ENCODE measurements around the gene ATP13A4. TPM values are rescaled to one million over a fixed set of nuclear protein-coding genes. Genes with fewer than 3 reads are reported as not detected.

ATP13A4 gene
- total RNA-seq, 1 donor, result 1.2 TPM

GRCh38 chr3:193573403-193574191, 18.9 kb upstream of the ATP13A4 start:
- H3K4me3 ChIP-seq (ENCODE audit: low read length), result no peak overlapping the region
- no peaks in the 10 kb centered on the region for H3K27me3 ChIP-seq (ENCODE audit: insufficient read depth, low read length)
- no peaks in the 10 kb centered on the region for H3K9me3 ChIP-seq (ENCODE audit: low read depth, low read length)
- H3K4me1 ChIP-seq (ENCODE audit: insufficient read depth, low read length), result no peaks in the 10 kb centered on the region

GRCh38 chr3:193572426-193572908, 17.8 kb upstream of the ATP13A4 start:
- H3K27me3 ChIP-seq (ENCODE audit: insufficient read depth, low read length), result no peaks in the 10 kb centered on the region
- H3K4me1 ChIP-seq (ENCODE audit: insufficient read depth, low read length), result no peaks in the 10 kb centered on the region
- no peak overlapping the region for H3K4me3 ChIP-seq (ENCODE audit: low read length)
- H3K9me3 ChIP-seq (ENCODE audit: low read depth, low read length), result no peaks in the 10 kb centered on the region

- Histone ChIP-seq H3K4me3 (ENCODE audit: low read length) (no peak overlapping the region), H3K9me3 (ENCODE audit: low read depth, low read length) (no peaks in the 10 kb centered on the region), H3K4me1 (ENCODE audit: insufficient read depth, low read length) (no peaks in the 10 kb centered on the region), H3K27me3 (ENCODE audit: insufficient read depth, low read length) (no peaks in the 10 kb centered on the region)
Measured at GRCh38 chr3:193569119-193569518, 14.4 kb upstream of the ATP13A4 start.

GRCh38 chr3:193564012-193564411, 9.3 kb upstream of the ATP13A4 start:
- no peaks in the 10 kb centered on the region for H3K9me3 ChIP-seq (ENCODE audit: low read depth, low read length)

GRCh38 chr3:193563426-193563825, 8.7 kb upstream of the ATP13A4 start:
- Histone ChIP-seq H3K4me3 (ENCODE audit: low read length) (no peak overlapping the region), H3K4me1 (ENCODE audit: insufficient read depth, low read length) (no peaks in the 10 kb centered on the region), H3K27me3 (ENCODE audit: insufficient read depth, low read length) (no peaks in the 10 kb centered on the region), H3K9me3 (ENCODE audit: low read depth, low read length) (no peaks in the 10 kb centered on the region)

More at GRCh38 chr3:193564012-193564411, 9.3 kb upstream of the ATP13A4 start:
- Histone ChIP-seq H3K4me3 (ENCODE audit: low read length) (no peak overlapping the region), H3K27me3 (ENCODE audit: insufficient read depth, low read length) (no peaks in the 10 kb centered on the region), H3K4me1 (ENCODE audit: insufficient read depth, low read length) (no peaks in the 10 kb centered on the region)

- Histone ChIP-seq H3K27me3 (ENCODE audit: insufficient read depth, low read length) (no peaks in the 10 kb centered on the region), H3K9me3 (ENCODE audit: low read depth, low read length) (no peaks in the 10 kb centered on the region), H3K4me1 (ENCODE audit: insufficient read depth, low read length) (no peaks in the 10 kb centered on the region), H3K4me3 (ENCODE audit: low read length) (no peak overlapping the region)
Measured at GRCh38 chr3:193560870-193561269, 6.2 kb upstream of the ATP13A4 start.

GRCh38 chr3:193560091-193560490, 5.4 kb upstream of the ATP13A4 start:
- Histone ChIP-seq H3K27me3 (ENCODE audit: insufficient read depth, low read length) (no peaks in the 10 kb centered on the region), H3K4me3 (ENCODE audit: low read length) (no peak overlapping the region), H3K9me3 (ENCODE audit: low read depth, low read length) (no peaks in the 10 kb centered on the region), H3K4me1 (ENCODE audit: insufficient read depth, low read length) (no peaks in the 10 kb centered on the region)

- no peaks in the 10 kb centered on the region for H3K4me1 ChIP-seq (ENCODE audit: insufficient read depth, low read length)
- no peaks in the 10 kb centered on the region for H3K9me3 ChIP-seq (ENCODE audit: low read depth, low read length)
- no peaks in the 10 kb centered on the region for H3K27me3 ChIP-seq (ENCODE audit: insufficient read depth, low read length)
- H3K4me3 ChIP-seq (ENCODE audit: low read length), result no peak overlapping the region
Measured at GRCh38 chr3:193559100-193559499, 4.4 kb upstream of the ATP13A4 start.

- H3K9me3 ChIP-seq (ENCODE audit: low read depth, low read length), result no peaks in the 10 kb centered on the region
- H3K4me3 ChIP-seq (ENCODE audit: low read length), result no peak overlapping the region
- no peaks in the 10 kb centered on the region for H3K4me1 ChIP-seq (ENCODE audit: insufficient read depth, low read length)
- H3K27me3 ChIP-seq (ENCODE audit: insufficient read depth, low read length), result no peaks in the 10 kb centered on the region
Measured at GRCh38 chr3:193556841-193557240, 2.1 kb upstream of the ATP13A4 start.

GRCh38 chr3:193553586-193553985, 1.1 kb downstream of the ATP13A4 start:
- Histone ChIP-seq H3K9me3 (ENCODE audit: low read depth, low read length) (no peaks in the 10 kb centered on the region), H3K4me3 (ENCODE audit: low read length) (no peak overlapping the region), H3K4me1 (ENCODE audit: insufficient read depth, low read length) (no peaks in the 10 kb centered on the region), H3K27me3 (ENCODE audit: insufficient read depth, low read length) (no peaks in the 10 kb centered on the region)

- no peaks in the 10 kb centered on the region for H3K27me3 ChIP-seq (ENCODE audit: insufficient read depth, low read length)
- H3K4me1 ChIP-seq (ENCODE audit: insufficient read depth, low read length), result no peaks in the 10 kb centered on the region
- H3K4me3 ChIP-seq (ENCODE audit: low read length), result no peak overlapping the region
- H3K9me3 ChIP-seq (ENCODE audit: low read depth, low read length), result no peaks in the 10 kb centered on the region
Measured at GRCh38 chr3:193552923-193553322, 1.8 kb downstream of the ATP13A4 start.

- H3K27me3 ChIP-seq (ENCODE audit: insufficient read depth, low read length), result no peaks in the 10 kb centered on the region
- no peak overlapping the region for H3K4me3 ChIP-seq (ENCODE audit: low read length)
- no peaks in the 10 kb centered on the region for H3K9me3 ChIP-seq (ENCODE audit: low read depth, low read length)
- no peaks in the 10 kb centered on the region for H3K4me1 ChIP-seq (ENCODE audit: insufficient read depth, low read length)
Measured at GRCh38 chr3:193548406-193548805, 6.3 kb downstream of the ATP13A4 start.

GRCh38 chr3:193546129-193546528, 8.6 kb downstream of the ATP13A4 start:
- H3K9me3 ChIP-seq (ENCODE audit: low read depth, low read length), result no peaks in the 10 kb centered on the region
- H3K27me3 ChIP-seq (ENCODE audit: insufficient read depth, low read length), result no peaks in the 10 kb centered on the region
- no peak overlapping the region for H3K4me3 ChIP-seq (ENCODE audit: low read length)
- no peaks in the 10 kb centered on the region for H3K4me1 ChIP-seq (ENCODE audit: insufficient read depth, low read length)

- Histone ChIP-seq H3K4me1 (ENCODE audit: insufficient read depth, low read length) (no peaks in the 10 kb centered on the region), H3K27me3 (ENCODE audit: insufficient read depth, low read length) (no peaks in the 10 kb centered on the region), H3K4me3 (ENCODE audit: low read length) (no peak overlapping the region), H3K9me3 (ENCODE audit: low read depth, low read length) (no peaks in the 10 kb centered on the region)
Measured at GRCh38 chr3:193545304-193545703, 9.4 kb downstream of the ATP13A4 start.

- Histone ChIP-seq H3K4me3 (ENCODE audit: low read length) (no peak overlapping the region), H3K4me1 (ENCODE audit: insufficient read depth, low read length) (no peaks in the 10 kb centered on the region), H3K27me3 (ENCODE audit: insufficient read depth, low read length) (no peaks in the 10 kb centered on the region), H3K9me3 (ENCODE audit: low read depth, low read length) (no peaks in the 10 kb centered on the region)
Measured at GRCh38 chr3:193544289-193544688, 10.4 kb downstream of the ATP13A4 start.

All from mononuclear cell (primary cell).